Measurements from ENCODE around the gene NLGN1. TPM values are rescaled to one million over a fixed set of nuclear protein-coding genes. Genes with fewer than 3 reads are reported as not detected.

The NLGN1 gene
- total and polyA plus RNA-seq, 2 of the 13 experiments (the other 11 are each of a cell fraction or from before 2014, with no cell fraction given), result not detected

- in situ Hi-C loops (cut with HindIII; ENCODE audit: extremely low pct_ligation_motif_present, low pct_unique_long_range_greater_than_20kb), result no loop called here
- TF ChIP-seq ZNF343 (CRISPR knock-in tag; IDR thresholded peaks at IDR 0.05) (no peak), ZNF263 (CRISPR knock-in tag; IDR thresholded peaks at IDR 0.05) (no peak), ZFP82 (CRISPR knock-in tag; IDR thresholded peaks at IDR 0.05; ENCODE audit: borderline replicate concordance) (no peak), ZNF235 (CRISPR knock-in tag; IDR thresholded peaks at IDR 0.05; ENCODE audit: borderline replicate concordance) (no peak), SOX6 (IDR thresholded peaks at IDR 0.05) (no peak), SOX6 (CRISPR knock-in tag; IDR thresholded peaks at IDR 0.05) (no peak), TAF15 (IDR thresholded peaks at IDR 0.05; ENCODE audit: low read depth, low read length, poor library complexity, severe bottlenecking) (no peak), NFE2 (CRISPR knock-in tag; IDR thresholded peaks at IDR 0.05) (no peak), ZNF264 (CRISPR knock-in tag; IDR thresholded peaks at IDR 0.05) (no peak), ZNF558 (CRISPR knock-in tag; IDR thresholded peaks at IDR 0.05; ENCODE audit: borderline replicate concordance) (no peak), HOXA5 (CRISPR knock-in tag; IDR thresholded peaks at IDR 0.05) (no peak)
- TF ChIP-seq, protein P1, sequence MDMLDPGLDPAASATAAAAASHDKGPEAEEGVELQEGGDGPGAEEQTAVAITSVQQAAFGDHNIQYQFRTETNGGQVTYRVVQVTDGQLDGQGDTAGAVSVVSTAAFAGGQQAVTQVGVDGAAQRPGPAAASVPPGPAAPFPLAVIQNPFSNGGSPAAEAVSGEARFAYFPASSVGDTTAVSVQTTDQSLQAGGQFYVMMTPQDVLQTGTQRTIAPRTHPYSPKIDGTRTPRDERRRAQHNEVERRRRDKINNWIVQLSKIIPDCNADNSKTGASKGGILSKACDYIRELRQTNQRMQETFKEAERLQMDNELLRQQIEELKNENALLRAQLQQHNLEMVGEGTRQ (IDR thresholded peaks at IDR 0.05; ENCODE audit: low read depth, low read length), result no peak
- TF ChIP-seq, protein P1 (CRISPR knock-in tag; IDR thresholded peaks at IDR 0.05; ENCODE audit: borderline replicate concordance), result no peak
Observed at GRCh38 chr3:174072675-174073074, 675.1 kb downstream of the NLGN1 start.

More at GRCh38 chr3:174072675-174073074, 675.1 kb downstream of the NLGN1 start:
- ChIA-PET CTCF (ENCODE audit: low intra/inter-chr PET ratio, low total read pairs) (no interaction called here), POLR2A (no interaction called here)
- no peak overlapping the region for H3K9ac ChIP-seq (ENCODE audit: insufficient read depth, low read depth, low read length)
- FAIRE-seq (no peak), ATAC-seq (no peak), DNase-seq (ENCODE audit: low spot score) (no peak)
- no peaks in the 10 kb centered on the region for H3K79me2 ChIP-seq (ENCODE audit: insufficient read depth, low read length)
- no peaks in the 10 kb centered on the region for H3K36me3 ChIP-seq (replicated peaks in 1 of 2; ENCODE audit: control insufficient read depth in 1 of 2, insufficient read depth in 2 of 2, low read length in 2 of 2)
- no TSS peak for BruUV-seq (replicated peaks)
- H3K4me1 ChIP-seq (ENCODE audit: insufficient read depth, low read length), result no peaks in the 10 kb centered on the region
- H3K27me3 ChIP-seq (ENCODE audit: control insufficient read depth in 1 of 2, insufficient read depth in 2 of 2, low read length in 2 of 2), result no peaks in the 10 kb centered on the region
- intact Hi-C loops (cut with micrococcal nuclease; ENCODE audit: unreplicated experiment), result no loop called here
- 0% methylated on average over 1 of the region's 1 CpG for WGBS (ENCODE audit: low lambda C conversion rate)
- H3K9me3 ChIP-seq (ENCODE audit: low read length), result no peaks in the 10 kb centered on the region
- H3K27ac ChIP-seq (ENCODE audit: extremely low read length, insufficient read depth, low read length), result no peak overlapping the region
- no peaks in the 10 kb centered on the region for H4K20me1 ChIP-seq (ENCODE audit: insufficient read depth, low read length)
- H3K4me2 ChIP-seq (ENCODE audit: low read depth, low read length), result no peak overlapping the region
- no peak overlapping the region for H3K4me3 ChIP-seq (replicated peaks in 1 of 3; ENCODE audit: insufficient read depth in 1 of 3, low read depth in 2 of 3, low read length in 3 of 3)
- no peak overlapping the region for H2AFZ ChIP-seq (ENCODE audit: low read length)
